Natural killer cell (primary cell): ENCODE data around the gene ATF7IP2. TPM values are rescaled to one million over a fixed set of nuclear protein-coding genes. Genes with fewer than 3 reads are reported as not detected.
"Not testable (repeated sequence)": the region's sequence is repeated elsewhere in the genome, so short reads cannot be mapped to it uniquely, and the experiment has no call there.

Experiments
- ATAC-seq, 3 donors: fragments of 150-1000 bp in 2 of 3; fragments of 200-7000 bp in 1 of 3; cut with Tn5 transposase; 1 replicate in 1 of 3; 2 replicates in 2 of 3; pipeline ENCODE4 v1.10.0; 2021; ENCODE audit warnings: mild to moderate bottlenecking in 2 of 3, moderate library complexity in 2 of 3
- DNase-seq, 2 donors: peaks; one replicate each; pipeline versions ENCODE4 v3.0.0 to v3.0.0-alpha.2; 2013 to 2021; ENCODE audit warnings: mixed read lengths in 1 of 2
- H3K27ac ChIP-seq: one replicate; pipeline ENCODE4 v1.5.1; 2013; ENCODE audit warnings: mild to moderate bottlenecking, low read length
- H3K27me3 ChIP-seq: one replicate; pipeline ENCODE4 v1.6.1; 2013; ENCODE audit warnings: low read length; ENCODE audit not compliant: control insufficient read depth, insufficient read depth
- H3K36me3 ChIP-seq: one replicate; pipeline ENCODE4 v1.6.1; 2013; ENCODE audit warnings: low read length; ENCODE audit not compliant: control insufficient read depth, insufficient read depth
- H3K4me1 ChIP-seq: one replicate; pipeline ENCODE4 v1.6.1; 2013; ENCODE audit warnings: low read length; ENCODE audit not compliant: control insufficient read depth, insufficient read depth
- H3K4me3 ChIP-seq: one replicate; pipeline ENCODE4 v1.5.1; 2013; ENCODE audit warnings: low read length
- H3K9me3 ChIP-seq: one replicate; pipeline ENCODE4 v1.6.1; 2013; ENCODE audit warnings: low read length; ENCODE audit not compliant: control insufficient read depth, insufficient read depth
- H3K27ac Mint-ChIP-seq, 2 donors: one replicate each; pipeline ENCODE4 v1.8.0; 2022; ENCODE audit warnings: mild to moderate bottlenecking in 2 of 2, mixed read lengths in 2 of 2, moderate library complexity in 1 of 2
- H3K27me3 Mint-ChIP-seq, 2 donors: one replicate each; pipeline ENCODE4 v1.8.0; 2022; ENCODE audit warnings: low read depth in 2 of 2, mixed read lengths in 2 of 2
- H3K36me3 Mint-ChIP-seq: one replicate; pipeline ENCODE4 v1.8.0; 2022; ENCODE audit warnings: mixed read lengths
- H3K4me1 Mint-ChIP-seq, 2 donors: one replicate each; pipeline ENCODE4 v1.8.0; 2022; ENCODE audit warnings: mixed read lengths in 2 of 2
- H3K4me3 Mint-ChIP-seq: one replicate; pipeline ENCODE4 v1.8.0; 2022; ENCODE audit warnings: mild to moderate bottlenecking, moderate library complexity, mixed read lengths
- H3K9me3 Mint-ChIP-seq, 2 donors: one replicate each; pipeline ENCODE4 v1.8.0; 2022; ENCODE audit warnings: mixed read lengths in 2 of 2
- CTCF ChIP-seq: fragments of 200-600 bp; IDR thresholded peaks from one replicate; pipeline ENCODE4 v1.8.0; 2022; ENCODE audit warnings: antibody characterized with exemption
- WGBS: methylation state at CpG from one replicate; pipeline ENCODE4 v1.1.7; 2013; ENCODE audit warnings: missing lambda C conversion rate; ENCODE audit not compliant: insufficient coverage; 5-methylcytosine and 5-hydroxymethylcytosine counted together
- intact Hi-C: fragments of 100-400 bp; cut with micrococcal nuclease; formaldehyde crosslinking; loops from one replicate; pipeline ENCODE4 v1.14.2; 2022
- total RNA-seq, 4 donors: library from RNA; stranded (reverse); fragments of 120-200 nt in 1 of 4; gene quantifications; one replicate each; pipeline versions ENCODE4 v1.2.3 to v1.2.4, GENCODE V29; 2013 to 2022

The ATF7IP2 gene
- total RNA-seq, 3 donors from 2014 or later (not counting 1 experiment from before 2014, with no cell fraction given) = 41.7 to 53.5 (median 43.8) TPM

- no peak for TF ChIP-seq CTCF
- no peak overlapping the region for H3K4me3 ChIP-seq
- Mint-ChIP-seq H3K27me3 (peaks cover 4 to 6% of the 10 kb centered on the region in 2 donors), H3K4me3 (peak overlapping the region; percentile 25), H3K9me3 (no peaks in the 10 kb centered on the region), H3K4me1 (peaks cover 6 to 11% of the 10 kb centered on the region in 2 donors), H3K36me3 (no peaks in the 10 kb centered on the region), H3K27ac (peak overlapping the region in 1 of 2 donors; percentile 45)
- no peaks in the 10 kb centered on the region for H3K36me3 ChIP-seq
- H3K27ac ChIP-seq = no peak overlapping the region
- 22% methylated on average over 9 of the region's 9 CpGs for WGBS
- intact Hi-C loops = no loop called here
- DNase-seq = peak in 1 of 2 donors; percentile 23
- H3K4me1 ChIP-seq = peaks cover 11% of the 10 kb centered on the region
- no peaks in the 10 kb centered on the region for H3K27me3 ChIP-seq
- no peaks in the 10 kb centered on the region for H3K9me3 ChIP-seq
- peak in 1 of 3 donors; percentile 18 for ATAC-seq
These were observed 23.6 kb upstream of the ATF7IP2 start for GRCh38 chr16:10362077-10362863.

- H3K9me3 ChIP-seq, H3K4me3 ChIP-seq, intact Hi-C loops, H3K27me3 Mint-ChIP-seq, DNase-seq, H3K9me3 Mint-ChIP-seq, H3K36me3 ChIP-seq, H3K27me3 ChIP-seq, H3K27ac Mint-ChIP-seq, H3K27ac ChIP-seq, H3K36me3 Mint-ChIP-seq, H3K4me3 Mint-ChIP-seq, ATAC-seq: not testable (repeated sequence)
- peaks cover 11% of the 10 kb centered on the region for H3K4me1 ChIP-seq
- peaks cover 6 to 11% of the 10 kb centered on the region in 2 donors for H3K4me1 Mint-ChIP-seq
- 45% methylated on average over 2 of the region's 4 CpGs for WGBS
These were observed 23.0 kb upstream of the ATF7IP2 start for GRCh38 chr16:10362864-10363197.

GRCh38 chr16:10366619-10367018 is 19.2 kb upstream of the ATF7IP2 start:
- H3K27me3 Mint-ChIP-seq, ATAC-seq, H3K27ac ChIP-seq, H3K36me3 Mint-ChIP-seq, H3K27me3 ChIP-seq, H3K9me3 Mint-ChIP-seq, intact Hi-C loops, H3K36me3 ChIP-seq, H3K4me3 Mint-ChIP-seq, DNase-seq, H3K9me3 ChIP-seq, H3K4me3 ChIP-seq, H3K27ac Mint-ChIP-seq: not testable (repeated sequence)
- H3K4me1 ChIP-seq = peaks cover 11% of the 10 kb centered on the region
- 95% methylated on average over 6 of the region's 8 CpGs for WGBS
- H3K4me1 Mint-ChIP-seq = peaks cover 6 to 11% of the 10 kb centered on the region in 2 donors

GRCh38 chr16:10367616-10368188 is 18.2 kb upstream of the ATF7IP2 start:
- H3K9me3 Mint-ChIP-seq = no peaks in the 10 kb centered on the region
- intact Hi-C loops = no loop called here
- no peak for TF ChIP-seq CTCF
- Histone ChIP-seq H3K27ac (no peak overlapping the region), H3K36me3 (no peaks in the 10 kb centered on the region), H3K9me3 (no peaks in the 10 kb centered on the region), H3K4me1 (peaks cover 2% of the 10 kb centered on the region), H3K27me3 (no peaks in the 10 kb centered on the region), H3K4me3 (no peak overlapping the region)
- no peak overlapping the region for H3K4me3 Mint-ChIP-seq
- no peaks in the 10 kb centered on the region for H3K27me3 Mint-ChIP-seq
- no peaks in the 10 kb centered on the region for H3K36me3 Mint-ChIP-seq
- no peak for DNase-seq
- WGBS = no CpG with 5 or more reads among the region's 5 CpGs
- no peak overlapping the region for H3K27ac Mint-ChIP-seq
- peaks cover 0 to 1% of the 10 kb centered on the region in 2 donors for H3K4me1 Mint-ChIP-seq
- ATAC-seq = no peak
